ENCODE data around the gene TYMP.

The TYMP gene

GRCh38 chr22:50570861-50571260 lies 41.0 kb upstream of the TYMP start:
- H3K4me3 ChIP-seq (replicated peaks; ENCODE audit: low read depth, low read length): no peak overlapping the region
- no peak for DNase-seq (ENCODE audit: extremely low read depth, low read depth)
- no peak for TF ChIP-seq CTCF (IDR thresholded peaks at IDR 0.05; ENCODE audit: low read depth, low read length, missing control alignments)

GRCh38 chr22:50569896-50570535 lies 40.2 kb upstream of the TYMP start:
- TF ChIP-seq CTCF (IDR thresholded peaks at IDR 0.05; ENCODE audit: low read depth, low read length, missing control alignments): no peak
- no peak for DNase-seq (ENCODE audit: extremely low read depth, low read depth)
- H3K4me3 ChIP-seq (replicated peaks; ENCODE audit: low read depth, low read length): no peak overlapping the region

- H3K4me3 ChIP-seq (replicated peaks; ENCODE audit: low read depth, low read length): no peak overlapping the region
- DNase-seq (ENCODE audit: extremely low read depth, low read depth): no peak
- TF ChIP-seq CTCF (IDR thresholded peaks at IDR 0.05; ENCODE audit: low read depth, low read length, missing control alignments): no peak
Observed at GRCh38 chr22:50569041-50569459, 39.2 kb upstream of the TYMP start.

GRCh38 chr22:50568626-50569025 lies 38.8 kb upstream of the TYMP start:
- no peak for DNase-seq (ENCODE audit: extremely low read depth, low read depth)
- no peak overlapping the region for H3K4me3 ChIP-seq (replicated peaks; ENCODE audit: low read depth, low read length)
- TF ChIP-seq CTCF (IDR thresholded peaks at IDR 0.05; ENCODE audit: low read depth, low read length, missing control alignments): no peak

GRCh38 chr22:50567721-50568252 lies 38.0 kb upstream of the TYMP start:
- TF ChIP-seq CTCF (IDR thresholded peaks at IDR 0.05; ENCODE audit: low read depth, low read length, missing control alignments): no peak
- no peak overlapping the region for H3K4me3 ChIP-seq (replicated peaks; ENCODE audit: low read depth, low read length)
- no peak for DNase-seq (ENCODE audit: extremely low read depth, low read depth)

GRCh38 chr22:50564289-50564688 lies 34.5 kb upstream of the TYMP start:
- no peak for TF ChIP-seq CTCF (IDR thresholded peaks at IDR 0.05; ENCODE audit: low read depth, low read length, missing control alignments)
- H3K4me3 ChIP-seq (replicated peaks; ENCODE audit: low read depth, low read length): no peak overlapping the region
- no peak for DNase-seq (ENCODE audit: extremely low read depth, low read depth)

Measured in HFF-Myc (cell line).